Liver (tissue), 3 donors: ENCODE results near the gene HIC2.
"Not testable (repeated sequence)": the region's sequence is repeated elsewhere in the genome, so short reads cannot be mapped to it uniquely, and the experiment has no call there.

Source experiments
- CTCF ChIP-seq: fragments of 150-350 bp; IDR thresholded peaks from 2 replicates; pipeline ENCODE4 v1.5.1; 2017; ENCODE audit warnings: improper control_type of control experiment, low read depth, low read length; ENCODE audit not compliant: missing input control
- JUND ChIP-seq, 2 donors: IDR thresholded peaks; 2 replicates each; pipeline ENCODE4 v1.6.1; 2016; ENCODE audit warnings: antibody characterized with exemption in 2 of 2
- MAX ChIP-seq: IDR thresholded peaks from 2 replicates; pipeline ENCODE4 v1.6.1; 2016; ENCODE audit warnings: antibody characterized with exemption
- NR2F2 ChIP-seq: IDR thresholded peaks from 2 replicates; pipeline ENCODE4 v1.6.1; 2016; ENCODE audit warnings: antibody characterized with exemption
- RAD21 ChIP-seq, 2 donors: IDR thresholded peaks; 2 replicates each; pipeline ENCODE4 v1.6.1; 2016; ENCODE audit warnings: antibody characterized with exemption in 2 of 2, mild to moderate bottlenecking in 2 of 2
- REST ChIP-seq: IDR thresholded peaks from 2 replicates; pipeline ENCODE4 v1.6.1; 2016; ENCODE audit warnings: antibody characterized with exemption, mild to moderate bottlenecking
- TAF1 ChIP-seq: conservative IDR thresholded peaks from 2 replicates; pipeline ENCODE4 v1.6.1; 2016; ENCODE audit warnings: antibody characterized with exemption, mild to moderate bottlenecking
- donor health status: healthy.
- donor health status: healthy.

GRCh38 chr22:21368603-21369310, 48.4 kb upstream of the HIC2 start:
- not testable (repeated sequence) for TF ChIP-seq TAF1; REST; CTCF; RAD21 (IDR thresholded peaks at IDR 0.05); MAX; NR2F2; JUND (IDR thresholded peaks at IDR 0.05)
